ENCODE results near the gene PSAPL1. TPM values are rescaled to one million over a fixed set of nuclear protein-coding genes. Genes with fewer than 3 reads are reported as not detected.

PSAPL1 gene
- total RNA-seq, 1 experiment from 2014 or later = 0.05 TPM

- TF ChIP-seq ELF1 (IDR thresholded peaks at IDR 0.05; ENCODE audit: borderline replicate concordance, low read depth) (no peak), SP1 (IDR thresholded peaks at IDR 0.05; ENCODE audit: low read depth) (no peak), FOSL1 (IDR thresholded peaks at IDR 0.05; ENCODE audit: low read depth) (no peak), ZNF274 (IDR thresholded peaks at IDR 0.05; ENCODE audit: low read depth, low read length) (no peak), CTCF (IDR thresholded peaks at IDR 0.05 in 2 of 3, conservative IDR thresholded peaks at IDR 0.05 in 1 of 3; ENCODE audit: borderline replicate concordance in 1 of 3, insufficient read depth in 1 of 3, low read depth in 2 of 3, low read length in 2 of 3) (no peak), POLR2A (IDR thresholded peaks at IDR 0.05; ENCODE audit: borderline replicate concordance, extremely low read depth, insufficient read depth, insufficient read length) (no peak), CBX3 (IDR thresholded peaks at IDR 0.05; ENCODE audit: low read depth) (no peak), EZH2 (IDR thresholded peaks at IDR 0.05) (no peak), ZBTB33 (IDR thresholded peaks at IDR 0.05; ENCODE audit: extremely low read depth, insufficient replicate concordance, low read length) (no peak)
These were observed 31.5 kb upstream of the PSAPL1 start for GRCh38 chr4:7466215-7466614.

More at GRCh38 chr4:7466215-7466614, 31.5 kb upstream of the PSAPL1 start:
- Histone ChIP-seq H3K27ac (ENCODE audit: low read depth, low read length) (no peak overlapping the region), H2AFZ (ENCODE audit: low read depth, low read length, poor library complexity, severe bottlenecking) (no peak overlapping the region), H3K4me3 (replicated peaks in 1 of 2; ENCODE audit: low read depth in 1 of 2, low read length in 2 of 2) (no peak overlapping the region), H3K9me2 (ENCODE audit: insufficient read depth) (no peaks in the 10 kb centered on the region), H3K27me3 (ENCODE audit: insufficient read depth, low read length) (peaks cover 21% of the 10 kb centered on the region), H4K20me1 (ENCODE audit: insufficient read depth) (no peaks in the 10 kb centered on the region), H3K4me1 (ENCODE audit: control insufficient read depth in 1 of 2, insufficient read depth in 2 of 2, low read length in 2 of 2) (peaks cover 0 to 6% of the 10 kb centered on the region in 2 experiments; a peak in 1 of 4 replicates), H3K9ac (ENCODE audit: low read length) (no peak overlapping the region), H3K36me3 (ENCODE audit: control insufficient read depth in 1 of 2, insufficient read depth in 2 of 2, low read length in 2 of 2) (no peaks in the 10 kb centered on the region), H3K79me2 (ENCODE audit: insufficient read depth, low read length) (no peaks in the 10 kb centered on the region), H3K4me2 (ENCODE audit: low read length) (no peak overlapping the region), H3K9me3 (ENCODE audit: control insufficient read depth in 1 of 2, insufficient read depth in 1 of 2, low read depth in 1 of 2, low read length in 2 of 2) (no peaks in the 10 kb centered on the region)
- ATAC-seq = peak; percentile 47; the same call in 1 of the 2 replicates
- no TSS peak for BruUV-seq (replicated peaks)
- CTCF ChIA-PET = no interaction called here
- POLR2A ChIA-PET = no interaction called here
- RAD21 ChIA-PET (ENCODE audit: low non-redundant PET in 1 of 2, low total read pairs in 2 of 2, uncharacterized antibody in 2 of 2, unreplicated experiment in 2 of 2) = no interaction called here
- no peak for DNase-seq (ENCODE audit: low read depth, low spot score)
- intact Hi-C loops (cut with micrococcal nuclease) = no loop called here
